GM19193 (cell line): Measurements from ENCODE around the gene TGFB3.

Source experiments
- POLR2A ChIP-seq: IDR thresholded peaks from 4 replicates; pipeline ENCODE4 v1.6.1; 2011; ENCODE audit not compliant: insufficient read depth, insufficient read length; ENCODE audit errors: extremely low read depth

Gene TGFB3

DNA sequence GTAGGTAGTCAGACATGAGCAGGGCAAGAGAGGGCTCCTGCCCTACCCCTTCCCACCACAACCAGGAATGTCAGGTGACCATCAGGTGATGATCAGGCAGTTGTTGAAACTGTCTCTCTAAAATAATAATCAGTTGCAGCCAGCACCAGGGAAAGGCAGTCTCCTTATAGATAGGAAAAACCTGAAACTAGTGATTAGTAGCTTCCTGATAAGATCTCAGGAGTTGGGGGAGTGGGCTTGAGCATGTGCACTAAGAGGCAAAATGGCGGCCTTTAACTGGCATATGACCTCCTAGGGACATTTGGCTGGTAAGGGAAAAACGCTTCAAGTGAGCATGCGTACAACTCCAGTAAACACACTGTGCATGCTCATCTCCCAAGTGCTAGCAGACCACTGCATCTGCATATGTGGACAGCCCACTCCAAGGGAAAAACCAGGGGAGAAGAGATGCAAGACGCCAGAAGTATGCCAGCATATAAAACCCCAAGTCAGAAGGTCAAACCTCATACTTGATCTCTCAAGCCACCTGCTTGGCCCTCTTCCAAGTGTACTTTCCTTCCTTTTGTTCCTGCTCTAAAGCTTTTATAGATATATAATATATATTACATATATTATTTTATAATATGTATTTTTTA is 37.1 kb downstream of the TGFB3 start:
- no peak for TF ChIP-seq POLR2A

DNA sequence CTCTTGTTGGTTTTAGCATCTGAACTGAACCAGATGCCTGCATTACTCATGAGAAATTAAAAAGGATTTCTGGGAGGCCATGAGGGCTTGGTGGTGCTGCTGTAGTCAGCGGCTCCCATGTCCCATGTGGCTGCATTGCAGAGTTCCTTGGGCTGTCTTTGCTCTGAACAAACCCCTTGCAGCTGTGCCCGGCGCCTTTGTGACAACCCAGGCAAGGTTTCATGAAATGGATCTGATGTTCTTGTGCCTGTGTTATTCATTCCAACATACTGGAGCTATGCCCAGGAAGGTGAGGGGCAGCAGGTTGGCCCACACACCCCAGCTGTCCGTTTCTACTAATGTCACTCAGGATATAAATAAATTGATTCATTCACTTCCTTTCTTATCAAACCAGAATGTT is 40.8 kb downstream of the TGFB3 start:
- TF ChIP-seq POLR2A: no peak

DNA sequence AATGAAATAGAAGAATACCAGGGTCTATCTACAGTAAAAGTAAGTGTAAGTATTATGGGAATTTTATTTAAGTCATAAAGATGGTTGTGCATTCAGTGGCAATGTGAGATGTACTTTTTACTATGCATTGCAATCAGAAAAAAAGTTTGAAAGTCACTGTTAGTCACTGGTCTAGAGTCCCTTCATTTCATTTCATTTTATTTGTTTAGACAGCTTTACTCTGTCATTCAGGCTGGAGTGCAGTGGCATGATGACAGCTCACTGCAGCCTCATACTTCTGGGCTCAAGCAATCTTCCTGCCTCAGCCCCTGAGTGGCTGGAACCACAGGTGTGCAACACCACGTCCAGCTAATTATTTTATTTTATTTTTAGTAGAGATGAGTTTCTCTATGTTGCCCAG is 42.6 kb downstream of the TGFB3 start:
- no peak for TF ChIP-seq POLR2A

DNA sequence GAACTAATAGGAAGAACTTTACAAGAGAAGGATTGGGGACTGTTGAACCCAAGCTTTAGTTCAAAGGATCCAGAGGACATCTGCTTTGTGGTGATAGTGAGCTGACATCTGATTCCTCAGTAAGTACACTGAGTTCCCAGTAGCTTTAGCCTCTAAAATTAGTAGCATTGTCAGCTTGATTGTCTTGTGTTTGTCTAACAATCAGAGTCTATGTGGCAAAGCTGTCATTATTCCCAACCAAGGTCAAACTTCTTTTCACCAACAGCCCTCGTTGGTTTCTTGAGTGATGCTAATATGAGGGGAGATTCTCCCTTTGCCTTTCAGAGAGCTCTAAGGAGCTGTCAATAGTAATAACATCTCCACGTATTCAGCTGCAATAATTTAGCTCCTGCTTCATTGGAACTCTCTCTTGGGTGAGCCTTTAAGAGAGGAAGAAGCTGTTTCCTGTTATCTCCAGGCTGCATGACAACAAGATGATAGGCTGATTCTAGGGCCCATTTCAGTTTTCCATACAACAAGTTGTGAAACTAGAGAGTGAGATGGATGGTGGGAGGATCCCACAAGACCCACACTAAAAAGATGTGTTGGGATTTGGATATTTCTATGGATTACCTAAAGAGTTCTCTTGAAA is 46.7 kb downstream of the TGFB3 start:
- no peak for TF ChIP-seq POLR2A

DNA sequence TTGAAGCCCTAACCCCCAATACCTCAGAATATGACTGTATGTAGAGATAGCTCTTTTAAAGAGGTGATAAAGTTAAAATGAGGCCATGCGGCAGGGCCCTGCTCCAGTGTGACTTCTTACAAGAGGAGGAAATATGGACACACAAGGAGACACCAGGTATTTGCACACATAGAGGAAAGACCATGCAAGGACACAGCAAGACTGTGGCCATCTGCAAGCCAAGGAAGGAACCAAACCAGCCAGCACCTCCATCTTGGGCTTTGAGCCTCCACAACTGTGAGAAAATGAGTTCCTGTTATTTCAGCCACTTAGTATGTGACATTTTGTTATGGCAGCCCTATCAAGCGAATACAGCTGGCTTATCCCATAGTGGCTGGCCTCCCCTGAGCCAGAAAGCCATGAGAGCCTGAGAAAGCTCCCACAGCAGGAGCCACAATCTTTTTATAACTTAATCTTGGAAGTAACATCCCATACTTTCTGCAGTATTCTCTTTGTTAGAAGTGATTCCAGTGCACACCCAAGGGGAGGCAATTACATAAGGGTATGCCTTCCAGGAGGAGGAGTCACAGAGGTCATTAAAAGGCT is 48.0 kb downstream of the TGFB3 start:
- no peak for TF ChIP-seq POLR2A

DNA sequence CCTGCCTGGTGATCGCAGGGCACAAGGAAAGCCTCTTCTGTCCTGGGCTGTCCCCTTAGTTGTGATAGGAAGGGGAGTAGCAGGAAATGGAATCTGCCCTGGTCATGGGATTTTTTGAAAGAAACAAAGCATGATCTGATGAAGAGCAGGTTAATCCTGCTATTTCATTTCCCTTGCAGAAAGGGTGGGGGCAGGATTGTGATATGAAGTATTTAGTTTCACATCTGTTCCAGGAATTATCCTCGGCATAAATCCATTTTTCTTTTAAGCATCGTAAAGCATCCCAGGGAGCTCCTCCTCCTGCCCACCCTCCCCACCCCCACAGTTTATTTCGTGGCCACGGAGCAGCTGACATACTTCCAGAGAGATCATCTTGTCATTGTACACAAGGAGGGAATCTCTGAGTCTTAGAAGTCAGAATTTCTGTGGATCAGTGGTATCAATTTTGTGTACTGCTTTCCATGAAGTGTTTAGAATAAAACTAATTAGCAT is 53.1 kb downstream of the TGFB3 start:
- no peak for TF ChIP-seq POLR2A

DNA sequence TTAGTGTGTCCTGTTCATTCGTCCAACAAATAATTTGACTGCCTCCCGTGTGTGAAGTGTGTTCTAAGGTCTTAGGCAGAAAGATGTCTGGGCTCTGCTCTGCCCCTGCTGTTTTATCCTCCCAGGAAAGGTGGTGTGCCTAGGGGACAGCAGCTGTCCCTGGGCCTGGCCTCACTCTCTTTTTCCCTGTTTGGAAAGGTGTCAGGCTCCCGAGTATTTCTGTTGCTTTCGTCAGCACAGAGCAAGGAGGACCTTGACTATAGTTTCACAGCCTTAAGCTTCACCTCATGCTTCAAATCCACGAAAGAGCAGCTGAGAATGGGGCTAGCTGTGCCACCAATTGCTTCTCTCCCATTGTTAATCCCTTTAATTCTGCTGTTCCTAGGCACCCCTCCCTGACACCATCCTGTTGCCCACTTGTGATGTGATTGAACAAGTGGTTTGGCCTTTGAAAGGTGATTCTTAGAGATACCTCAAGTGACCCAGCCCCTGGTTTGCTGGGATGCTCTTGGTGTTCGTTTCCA is 54.2 kb downstream of the TGFB3 start:
- no peak for TF ChIP-seq POLR2A

DNA sequence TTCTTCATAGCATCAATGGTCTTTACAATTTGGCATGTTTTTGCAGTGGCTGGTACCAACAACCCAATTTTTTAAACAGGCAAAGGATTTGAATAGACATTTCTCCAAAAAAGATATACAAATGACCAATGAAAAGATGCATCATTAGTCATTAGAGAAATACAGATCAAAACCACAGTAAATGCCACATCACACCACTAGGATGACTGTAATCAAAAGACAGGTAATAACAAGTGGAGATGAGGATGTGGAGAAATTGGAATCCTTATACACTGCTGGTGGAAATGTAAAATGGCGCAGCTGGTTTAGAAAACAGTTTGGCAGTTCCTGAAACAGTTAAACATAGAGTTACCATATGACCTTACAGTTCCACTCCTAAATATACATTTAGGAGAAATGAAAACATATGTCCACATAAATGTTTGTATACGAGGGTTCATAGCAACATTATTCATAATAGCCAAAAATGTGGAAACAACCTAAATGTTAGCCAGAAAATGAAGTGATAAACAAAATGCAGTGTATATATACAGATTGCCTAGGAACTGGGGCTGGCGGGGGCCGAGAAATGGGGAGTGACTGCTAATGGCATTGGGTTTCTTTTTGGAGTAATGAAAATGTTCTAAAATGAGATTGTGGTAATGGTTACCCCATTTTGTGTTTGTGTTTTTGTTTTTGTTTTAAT is 55.2 kb downstream of the TGFB3 start:
- TF ChIP-seq POLR2A: no peak

DNA sequence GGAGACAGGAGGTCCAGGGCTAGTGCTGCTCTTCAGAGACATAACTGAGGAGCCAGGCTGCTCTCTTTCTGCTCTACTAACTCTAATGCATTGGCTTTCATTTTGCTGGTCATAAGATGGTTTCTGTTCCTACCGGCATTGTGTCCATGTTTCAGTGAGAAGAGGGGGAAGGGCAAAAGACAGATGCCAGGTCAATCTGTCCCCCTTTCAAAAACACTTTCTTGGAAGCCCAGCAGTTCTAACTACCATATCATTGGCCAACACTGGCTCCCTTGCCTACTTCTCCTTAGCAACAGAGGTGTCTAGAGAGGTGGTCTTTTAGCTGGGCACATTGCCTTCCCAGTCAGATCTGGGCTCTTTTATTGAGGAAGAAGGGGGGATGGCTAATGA is 63.9 kb downstream of the TGFB3 start:
- no peak for TF ChIP-seq POLR2A

DNA sequence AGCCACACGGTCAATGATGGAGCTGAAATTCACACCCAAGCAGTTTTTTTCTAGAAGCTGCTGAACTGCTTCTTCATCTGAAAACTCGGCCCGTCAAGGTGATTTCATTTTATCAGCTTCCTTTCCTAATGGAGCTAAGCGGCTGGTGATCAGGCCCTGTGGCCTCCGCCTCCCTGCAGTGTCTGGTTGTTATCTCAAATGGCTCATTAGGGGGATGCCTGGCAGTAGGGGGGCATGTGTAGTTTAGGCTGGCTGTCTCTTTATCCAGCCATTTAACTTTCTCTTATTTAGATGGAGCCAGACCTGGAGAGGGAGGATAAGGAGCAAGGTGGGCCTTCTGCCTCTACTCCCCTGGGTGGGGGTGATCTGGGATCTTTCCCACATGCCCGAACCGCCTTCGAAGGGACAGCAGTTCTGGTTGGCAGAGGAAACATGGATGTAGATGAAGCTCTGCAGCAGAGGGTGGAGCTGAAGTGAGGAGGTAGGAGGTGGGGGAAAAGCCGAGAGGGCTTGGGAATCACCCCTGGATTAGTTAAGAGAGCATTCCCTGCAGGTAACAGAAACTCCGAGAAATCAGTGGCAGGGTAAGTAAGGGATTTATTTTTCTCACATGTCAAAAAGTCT is 64.4 kb downstream of the TGFB3 start:
- TF ChIP-seq POLR2A: no peak

DNA sequence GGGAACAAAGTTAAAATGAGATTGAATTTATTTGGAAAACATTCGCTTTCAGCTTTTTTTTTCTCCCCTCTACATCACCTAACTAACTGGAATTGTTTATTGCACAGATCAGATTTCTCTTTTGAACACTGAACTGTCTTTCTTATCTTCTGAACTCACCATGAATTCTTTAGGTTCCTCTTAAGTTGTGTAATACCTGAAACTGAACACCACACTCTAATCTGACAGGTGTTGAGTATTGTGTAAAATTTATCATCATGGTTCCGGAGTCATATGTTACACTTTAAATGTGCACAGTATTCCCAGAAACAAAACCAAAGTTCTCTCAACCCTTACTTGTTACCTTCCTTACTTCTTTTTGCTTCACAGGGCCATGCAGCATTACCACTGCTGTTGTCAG is 66.8 kb downstream of the TGFB3 start:
- TF ChIP-seq POLR2A: no peak

DNA sequence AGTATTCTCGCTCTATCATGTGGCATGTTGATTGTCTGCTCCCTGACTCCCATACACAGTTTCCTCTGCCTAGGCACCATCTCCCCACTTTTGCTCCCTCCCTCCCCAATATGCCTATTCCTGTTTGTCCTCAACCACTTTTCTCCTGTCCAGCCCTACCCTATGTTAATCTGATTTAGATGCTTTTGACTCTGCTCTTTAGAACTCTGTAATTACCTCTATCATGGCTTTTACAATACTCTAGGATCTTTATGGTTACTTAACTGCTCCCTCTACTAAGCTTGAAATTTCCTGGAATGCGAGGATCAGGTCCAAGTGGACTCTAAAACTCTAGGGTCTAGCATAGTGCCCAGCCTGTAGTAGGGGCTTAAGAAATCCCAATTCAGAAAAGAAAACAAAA is 68.6 kb downstream of the TGFB3 start:
- no peak for TF ChIP-seq POLR2A

DNA sequence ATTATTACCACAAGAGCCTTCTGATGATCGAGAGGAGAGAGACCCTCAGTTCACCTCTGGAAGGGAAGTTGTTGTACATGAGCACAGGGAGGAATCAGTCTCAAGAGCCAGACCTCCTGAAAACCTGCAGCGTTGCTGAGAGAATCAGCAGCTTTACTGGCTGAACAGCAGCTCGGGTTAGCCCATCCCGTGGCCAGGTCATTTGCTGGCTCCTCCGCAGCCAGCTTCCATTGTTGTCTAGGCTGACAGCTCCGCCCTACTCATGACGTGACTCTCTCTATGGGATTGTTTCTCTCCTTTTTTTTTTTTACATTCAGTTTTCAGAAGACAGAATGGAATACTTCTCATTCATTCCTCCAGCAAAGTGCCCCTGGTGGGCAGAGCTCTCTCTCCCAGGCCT is 69.9 kb downstream of the TGFB3 start:
- no peak for TF ChIP-seq POLR2A

DNA sequence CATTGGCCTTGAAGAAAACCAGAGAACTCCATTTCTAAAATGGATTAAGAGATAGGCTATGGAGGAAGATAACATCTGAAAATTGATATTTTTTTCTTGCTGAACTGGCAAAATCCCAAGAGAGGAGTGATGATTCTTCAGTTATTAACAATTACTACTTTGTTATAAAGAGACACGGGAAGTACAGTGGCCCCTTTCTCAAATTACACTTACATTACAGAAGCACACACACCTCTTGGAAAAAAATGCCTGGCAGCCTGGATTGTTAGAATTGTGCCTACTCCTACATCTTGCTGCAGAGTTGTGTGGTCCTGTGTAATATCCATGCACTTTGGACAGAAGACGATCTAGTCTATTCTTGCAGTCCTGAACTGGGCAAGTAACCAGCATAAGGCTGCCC is 71.7 kb downstream of the TGFB3 start:
- no peak for TF ChIP-seq POLR2A

DNA sequence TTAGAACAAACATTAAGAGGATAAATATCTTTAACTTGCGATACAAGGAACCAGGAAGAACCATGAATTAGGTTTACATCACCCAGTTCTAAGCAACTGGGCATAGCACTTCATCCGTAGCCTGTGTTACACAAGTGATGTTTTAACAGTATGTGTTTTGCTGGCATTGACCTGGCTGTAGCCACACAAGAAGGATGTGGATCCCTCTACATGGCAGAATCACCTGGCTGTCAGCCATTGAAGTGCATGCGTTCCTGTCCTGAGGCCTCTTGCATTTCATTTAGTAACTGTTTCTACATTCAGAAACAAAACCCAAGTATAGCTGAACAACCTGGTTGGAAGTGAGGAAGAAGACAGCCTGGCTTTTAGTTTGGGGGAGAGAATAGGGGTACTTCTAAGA is 72.2 kb downstream of the TGFB3 start:
- TF ChIP-seq POLR2A: no peak
